CD14-positive monocyte (primary cell): ENCODE results near the gene PSEN1. TPM values are rescaled to one million over a fixed set of nuclear protein-coding genes. Genes with fewer than 3 reads are reported as not detected.
A peak's percentile ranks its signal among the peaks of the same experiment; 100 is the strongest.
"Not testable (repeated sequence)": the region's sequence is repeated elsewhere in the genome, so short reads cannot be mapped to it uniquely, and the experiment has no call there.

Experiments used
- DNase-seq, 3 donors: peaks; one replicate each; pipeline ENCODE4 v3.0.0-alpha.2; 2011 to 2022
- H2AFZ ChIP-seq: 2 replicates; pipeline ENCODE4 v1.6.0; 2012; ENCODE audit warnings: mild to moderate bottlenecking, low read depth, low read length, inconsistent platforms; ENCODE audit not compliant: insufficient read depth, poor library complexity, severe bottlenecking
- H3K27ac ChIP-seq, 2 donors: 1 replicate in 1 of 2; 2 replicates in 1 of 2; pipeline ENCODE4 v1.5.1; 2012 to 2013; ENCODE audit warnings: low read length in 2 of 2, control low read depth in 1 of 2, inconsistent platforms in 1 of 2, low read depth in 1 of 2, mild to moderate bottlenecking in 1 of 2
- H3K27me3 ChIP-seq, 2 donors: one replicate each; pipeline versions ENCODE4 v1.6.0 to v1.6.1; 2011 to 2013; ENCODE audit warnings: low read length in 2 of 2; ENCODE audit not compliant: control insufficient read depth in 2 of 2, insufficient read depth in 2 of 2
- H3K36me3 ChIP-seq, 2 donors: replicated peaks in 1 of 2; 1 replicate in 1 of 2; 2 replicates in 1 of 2; pipeline versions ENCODE4 v1.5.1 to v1.6.1; 2012 to 2013; ENCODE audit warnings: low read length in 2 of 2, control low read depth in 1 of 2, inconsistent platforms in 1 of 2, mild to moderate bottlenecking in 1 of 2; ENCODE audit not compliant: insufficient read depth in 2 of 2, control insufficient read depth in 1 of 2
- H3K4me1 ChIP-seq, 2 donors: 1 replicate in 1 of 2; 2 replicates in 1 of 2; pipeline versions ENCODE4 v1.5.1 to v1.6.1; 2012 to 2013; ENCODE audit warnings: low read length in 2 of 2, control low read depth in 1 of 2, inconsistent platforms in 1 of 2, mild to moderate bottlenecking in 1 of 2, moderate library complexity in 1 of 2; ENCODE audit not compliant: insufficient read depth in 2 of 2, control insufficient read depth in 1 of 2
- H3K4me2 ChIP-seq: replicated peaks from 2 replicates; pipeline ENCODE3; 2012; ENCODE audit warnings: low read length, moderate library complexity, mild to moderate bottlenecking; ENCODE audit not compliant: poor library complexity, severe bottlenecking; ENCODE audit errors: extremely low read depth
- H3K4me3 ChIP-seq, 3 experiments: fragments of 200-600 bp in 1 of 3; sonication (generic) in 1 of 3; replicated peaks in 1 of 3; 1 replicate in 2 of 3; 2 replicates in 1 of 3; pipeline ENCODE4 v1.5.1; 2011 to 2013; ENCODE audit warnings: low read length in 3 of 3, mild to moderate bottlenecking in 3 of 3, control low read depth in 2 of 3, low read depth in 2 of 3, inconsistent platforms in 1 of 3, moderate library complexity in 1 of 3
- H3K79me2 ChIP-seq: 2 replicates; pipeline ENCODE4 v1.6.0; 2012; ENCODE audit warnings: mild to moderate bottlenecking, control low read depth, inconsistent platforms, low read length, moderate library complexity; ENCODE audit not compliant: insufficient read depth
- H3K9ac ChIP-seq: 2 replicates; pipeline ENCODE4 v1.6.0; 2017; ENCODE audit warnings: low read length, mild to moderate bottlenecking; ENCODE audit not compliant: insufficient read depth, poor library complexity, severe bottlenecking
- H3K9me3 ChIP-seq, 2 donors: replicated peaks in 1 of 2; 1 replicate in 1 of 2; 2 replicates in 1 of 2; pipeline versions ENCODE4 v1.5.1 to v1.6.1; 2012 to 2013; ENCODE audit warnings: low read length in 2 of 2, control low read depth in 1 of 2; ENCODE audit not compliant: control insufficient read depth in 1 of 2, insufficient read depth in 1 of 2
- H4K20me1 ChIP-seq: 2 replicates; pipeline ENCODE4 v1.6.0; 2012; ENCODE audit warnings: mild to moderate bottlenecking, low read length, control low read depth, moderate library complexity; ENCODE audit not compliant: insufficient read depth
- H3K27ac Mint-ChIP-seq, 7 donors: one replicate each; pipeline ENCODE4 v1.8.0; 2020; ENCODE audit warnings: mild to moderate bottlenecking in 7 of 7, mixed read lengths in 7 of 7, moderate library complexity in 6 of 7, inconsistent platforms in 2 of 7
- H3K27me3 Mint-ChIP-seq, 3 donors: one replicate each; pipeline ENCODE4 v1.8.0; 2021 to 2022; ENCODE audit warnings: low read depth in 3 of 3, mild to moderate bottlenecking in 3 of 3, mixed read lengths in 3 of 3, moderate library complexity in 3 of 3, inconsistent platforms in 1 of 3
- H3K36me3 Mint-ChIP-seq, 2 donors: one replicate each; pipeline ENCODE4 v1.8.0; 2020; ENCODE audit warnings: mixed read lengths in 2 of 2, inconsistent platforms in 1 of 2, mild to moderate bottlenecking in 1 of 2
- H3K4me1 Mint-ChIP-seq: one replicate; pipeline ENCODE4 v1.8.0; 2020; ENCODE audit warnings: mild to moderate bottlenecking, mixed read lengths
- H3K4me3 Mint-ChIP-seq, 2 donors: one replicate each; pipeline ENCODE4 v1.8.0; 2020; ENCODE audit warnings: mild to moderate bottlenecking in 2 of 2, mixed read lengths in 2 of 2, moderate library complexity in 1 of 2
- H3K9me3 Mint-ChIP-seq, 7 donors: one replicate each; pipeline ENCODE4 v1.8.0; 2020 to 2022; ENCODE audit warnings: mixed read lengths in 7 of 7, mild to moderate bottlenecking in 6 of 7, moderate library complexity in 6 of 7, inconsistent platforms in 2 of 7
- CTCF ChIP-seq: fragments of 200-600 bp; IDR thresholded peaks from one replicate; pipeline ENCODE4 v1.8.0; 2022; ENCODE audit warnings: antibody characterized with exemption, mild to moderate bottlenecking
- WGBS: methylation state at CpG from one replicate; pipeline ENCODE4 v1.1.5; 2013; ENCODE audit warnings: missing lambda C conversion rate; ENCODE audit not compliant: insufficient coverage; 5-methylcytosine and 5-hydroxymethylcytosine counted together
- intact Hi-C, 2 donors: fragments of 100-400 bp; cut with micrococcal nuclease; formaldehyde crosslinking; loops; one replicate each; pipeline versions ENCODE4 v1.15.0 to v1.15.1; 2023
- polyA plus RNA-seq, 3 donors: library from polyadenylated mRNA; depleted of rRNA in 1 of 3; unstranded in 2 of 3; stranded (reverse) in 1 of 3; fragments of 300-500 nt in 2 of 3; fragments of >200 nt in 1 of 3; fragmentation: Illumina TruSeq in 2 of 3; gene quantifications; 1 replicate in 2 of 3; 2 replicates in 1 of 3; pipeline ENCODE4 v1.2.3, GENCODE V29; 2012 to 2021

Gene PSEN1
- polyA plus RNA-seq, 3 donors: 42.4 to 130 (median 85.6) TPM

- peaks cover 87 to 98% of the 10 kb centered on the region in 2 donors for H3K36me3 ChIP-seq
- no peak for TF ChIP-seq CTCF
- H3K79me2 ChIP-seq: peaks cover 23% of the 10 kb centered on the region
- H3K4me1 Mint-ChIP-seq: peaks cover 2% of the 10 kb centered on the region
- H3K4me1 ChIP-seq: no peaks in the 10 kb centered on the region
- H3K4me3 Mint-ChIP-seq: no peak overlapping the region
- H3K4me3 ChIP-seq: no peak overlapping the region
- intact Hi-C loops: no loop called here
- no peak overlapping the region for H3K27ac ChIP-seq
- H4K20me1 ChIP-seq: peaks cover 92% of the 10 kb centered on the region
- H3K9me3 ChIP-seq: no peaks in the 10 kb centered on the region
- no CpG with 5 or more reads among the region's 2 CpGs for WGBS
- DNase-seq: no peak
- no peaks in the 10 kb centered on the region for H3K27me3 Mint-ChIP-seq
- H2AFZ ChIP-seq: no peak overlapping the region
- no peaks in the 10 kb centered on the region for H3K9me3 Mint-ChIP-seq
- no peak overlapping the region for H3K27ac Mint-ChIP-seq
- H3K4me2 ChIP-seq: no peak overlapping the region
- no peak overlapping the region for H3K9ac ChIP-seq
- H3K27me3 ChIP-seq: no peaks in the 10 kb centered on the region
- peaks cover 83 to 91% of the 10 kb centered on the region in 2 donors for H3K36me3 Mint-ChIP-seq
Observed at GRCh38 chr14:73191441-73191840, 55.1 kb downstream of the PSEN1 start.

- intact Hi-C loops, H3K4me3 ChIP-seq, H3K4me1 Mint-ChIP-seq, H2AFZ ChIP-seq, H3K4me3 Mint-ChIP-seq, H3K4me2 ChIP-seq, DNase-seq, H3K27me3 Mint-ChIP-seq, H3K9me3 Mint-ChIP-seq, H3K9ac ChIP-seq, H3K27ac ChIP-seq, H3K9me3 ChIP-seq, H3K4me1 ChIP-seq, H3K27me3 ChIP-seq: not testable (repeated sequence)
- H3K27ac Mint-ChIP-seq: peak overlapping the region in 1 of 7 donors; percentile 13
- Histone ChIP-seq H3K36me3 (peaks cover 84 to 96% of the 10 kb centered on the region in 2 donors), H4K20me1 (peaks cover 91% of the 10 kb centered on the region), H3K79me2 (peaks cover 24% of the 10 kb centered on the region)
- peaks cover 81 to 91% of the 10 kb centered on the region in 2 donors for H3K36me3 Mint-ChIP-seq
- 100% methylated on average over 1 of the region's 8 CpGs for WGBS
Observed at GRCh38 chr14:73194306-73194705, 58.0 kb downstream of the PSEN1 start.
